ENCODE results near the gene PGC. TPM values are rescaled to one million over a fixed set of nuclear protein-coding genes. Genes with fewer than 3 reads are reported as not detected.

PGC gene
- total and polyA plus RNA-seq, 12 donors, result 0.58 to 2.0 TPM; not detected in 10

- Histone ChIP-seq H3K27ac (peak overlapping the region in 6 of 10 donors; percentile 12 to 57 (median 32)), H3K27me3 (no peaks in the 10 kb centered on the region), H3K4me1 (peaks cover 0 to 41% (median 16%) of the 10 kb centered on the region in 9 donors), H3K36me3 (peaks cover 0 to 72% (median 43%) of the 10 kb centered on the region in 9 donors), H3K9me3 (no peaks in the 10 kb centered on the region), H3K4me3 (no peak overlapping the region)
- intact Hi-C loops (cut with DNase I), result loop anchor here in 6 of 10 donors (10.0 kb wide), 3 partner anchors 86 to 224 kb away; partner anchors contain the start of genes PRICKLE4 (in 2 of the 6), TOMM6 (in 2 of the 6) and FRS3 (in 1 of the 6)
- ATAC-seq (peak in 5 of 8 donors; percentile 16 to 44 (median 24)), DNase-seq (peak in 1 of 2 donors; percentile 23)
- 73 to 79% methylated on average over 5 of the region's 5 CpGs for WGBS, 2 donors
- TF ChIP-seq CTCF (IDR thresholded peaks at IDR 0.05), result no peak
Measured at GRCh38 chr6:41688256-41688965, 58.8 kb downstream of the PGC start.

GRCh38 chr6:41687501-41688175 is 59.6 kb downstream of the PGC start:
- Histone ChIP-seq H3K9me3 (no peaks in the 10 kb centered on the region), H3K27me3 (no peaks in the 10 kb centered on the region), H3K36me3 (peaks cover 0 to 72% (median 43%) of the 10 kb centered on the region in 9 donors), H3K4me3 (no peak overlapping the region), H3K4me1 (peaks cover under 1 to 41% (median 18%) of the 10 kb centered on the region in 9 donors), H3K27ac (peak overlapping the region in 4 of 10 donors; percentile 12 to 57 (median 38))
- intact Hi-C loops (cut with DNase I), result loop anchor here in 6 of 10 donors (10.0 kb wide), 3 partner anchors 87 to 223 kb away; partner anchors contain the start of genes PRICKLE4 (in 2 of the 6), TOMM6 (in 2 of the 6) and FRS3 (in 1 of the 6)
- no peak for TF ChIP-seq CTCF (IDR thresholded peaks at IDR 0.05)
- ATAC-seq (no peak), DNase-seq (no peak)
- 75 to 82% methylated on average over 9 of the region's 9 CpGs for WGBS, 2 donors

Other genes with a start within 250 kb of the PGC start
- 10 to 100 TPM; 12.7 to 18.0 (median 13.7) TPM for gene FOXP4, start 201.0 kb downstream of the PGC start, total RNA-seq
- gene FOXP4, start 201.0 kb downstream of the PGC start, polyA plus RNA-seq, result 10 to 100 TPM in 1 of 2 donors, 1 to 10 TPM in 1; 8.9 to 12.9 TPM
- gene MDFI, start 108.9 kb downstream of the PGC start, total RNA-seq, result 1 to 10 TPM in 6 of 10 donors, under 1 TPM in 4; 0.34 to 2.7 (median 1.2) TPM
- gene MDFI, start 108.9 kb downstream of the PGC start, polyA plus RNA-seq, result 1 to 10 TPM; 1.2 to 4.4 TPM
- 10 to 100 TPM; 29.2 to 47.0 (median 39.6) TPM for gene TFEB, start 11.8 kb downstream of the PGC start, total RNA-seq
- 10 to 100 TPM; 36.9 to 52.3 TPM for gene TFEB, start 11.8 kb downstream of the PGC start, polyA plus RNA-seq
- 1 to 10 TPM; 4.1 to 8.7 (median 5.8) TPM for gene FRS3, start 32.5 kb upstream of the PGC start, total RNA-seq
- 1 to 10 TPM; 2.8 to 8.0 TPM for gene FRS3, start 32.5 kb upstream of the PGC start, polyA plus RNA-seq
- 1 to 10 TPM in 7 of 10 donors, under 1 TPM in 3; 0.38 to 4.7 (median 1.9) TPM for gene PRICKLE4, start 33.4 kb upstream of the PGC start, total RNA-seq
- gene PRICKLE4, start 33.4 kb upstream of the PGC start, polyA plus RNA-seq, result 1 to 10 TPM; 1.6 to 6.1 TPM
- 100 to 1,000 TPM; 156 to 210 (median 186) TPM for gene TOMM6, start 40.3 kb upstream of the PGC start, total RNA-seq
- gene TOMM6, start 40.3 kb upstream of the PGC start, polyA plus RNA-seq, result 100 to 1,000 TPM; 135 to 291 TPM
- gene USP49, start 148.0 kb upstream of the PGC start, total RNA-seq, result 1 to 10 TPM; 1.1 to 2.0 (median 1.7) TPM
- 1 to 10 TPM in 1 of 2 donors, under 1 TPM in 1; 0.58 to 2.0 TPM for gene USP49, start 148.0 kb upstream of the PGC start, polyA plus RNA-seq
- gene MED20, start 173.7 kb upstream of the PGC start, total RNA-seq, result 10 to 100 TPM; 12.6 to 21.5 (median 17.3) TPM
- gene MED20, start 173.7 kb upstream of the PGC start, polyA plus RNA-seq, result 10 to 100 TPM; 11.0 to 11.1 TPM
- gene BYSL, start 174.1 kb upstream of the PGC start, total RNA-seq, result 10 to 100 TPM in 3 of 10 donors, 1 to 10 TPM in 7; 7.5 to 14.6 (median 9.9) TPM
- gene BYSL, start 174.1 kb upstream of the PGC start, polyA plus RNA-seq, result 10 to 100 TPM in 1 of 2 donors, 1 to 10 TPM in 1; 4.3 to 20.0 TPM
- gene CCND3, start 194.4 kb upstream of the PGC start, total RNA-seq, result 10 to 100 TPM; 29.6 to 51.8 (median 37.5) TPM
- gene CCND3, start 194.4 kb upstream of the PGC start, polyA plus RNA-seq, result 10 to 100 TPM; 55.5 to 77.3 TPM